ENCODE data around the gene ASMTL.
"Not testable (repeated sequence)": the region's sequence is repeated elsewhere in the genome, so short reads cannot be mapped to it uniquely, and the experiment has no call there.

Gene ASMTL

DNA sequence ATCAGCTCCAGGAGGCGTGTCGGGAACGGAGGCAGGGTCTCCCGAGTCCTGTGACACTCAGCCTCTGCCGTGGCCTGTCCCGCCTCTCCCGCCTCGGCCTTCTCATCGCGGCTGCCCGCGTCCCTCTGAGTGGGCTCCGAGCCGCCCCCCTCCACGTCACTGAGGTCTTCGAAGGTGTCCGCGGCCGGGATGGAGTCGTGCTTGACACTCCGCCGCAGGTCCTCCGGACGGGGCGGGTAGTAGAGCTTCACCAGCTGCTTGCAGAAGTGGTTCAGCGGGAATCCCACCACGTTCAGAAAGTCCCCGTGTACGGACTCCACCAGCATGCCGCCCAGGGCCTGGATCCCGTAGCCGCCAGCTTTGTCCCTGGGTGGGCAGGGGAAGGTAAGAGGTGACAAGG is 25.0 kb downstream of the ASMTL start:
- DNase-seq = no peak

- DNase-seq = not testable (repeated sequence)
Observed at GRCh38 chrX:1426321-1426720, 26.4 kb downstream of the ASMTL start.

DNA sequence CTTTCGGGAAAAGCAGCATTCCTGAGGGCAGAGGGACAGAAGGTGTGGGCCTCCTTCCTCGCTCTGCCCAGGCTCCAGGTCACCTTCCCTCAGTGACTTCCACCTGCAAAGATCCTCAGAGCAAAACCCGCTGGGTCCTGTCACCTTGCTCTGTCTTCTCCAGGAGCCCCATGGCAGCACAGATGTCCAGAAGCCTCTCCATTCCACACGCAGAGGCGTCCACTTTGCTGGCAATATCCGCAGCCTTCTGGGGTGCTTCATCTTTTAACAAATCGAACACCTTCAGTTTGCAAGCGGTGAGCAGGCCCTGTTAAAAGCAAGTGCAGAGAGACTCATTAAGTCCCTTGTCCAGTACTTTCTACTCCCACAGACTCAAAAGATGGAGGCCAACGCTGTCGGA is 27.3 kb downstream of the ASMTL start:
- DNase-seq = no peak

DNA sequence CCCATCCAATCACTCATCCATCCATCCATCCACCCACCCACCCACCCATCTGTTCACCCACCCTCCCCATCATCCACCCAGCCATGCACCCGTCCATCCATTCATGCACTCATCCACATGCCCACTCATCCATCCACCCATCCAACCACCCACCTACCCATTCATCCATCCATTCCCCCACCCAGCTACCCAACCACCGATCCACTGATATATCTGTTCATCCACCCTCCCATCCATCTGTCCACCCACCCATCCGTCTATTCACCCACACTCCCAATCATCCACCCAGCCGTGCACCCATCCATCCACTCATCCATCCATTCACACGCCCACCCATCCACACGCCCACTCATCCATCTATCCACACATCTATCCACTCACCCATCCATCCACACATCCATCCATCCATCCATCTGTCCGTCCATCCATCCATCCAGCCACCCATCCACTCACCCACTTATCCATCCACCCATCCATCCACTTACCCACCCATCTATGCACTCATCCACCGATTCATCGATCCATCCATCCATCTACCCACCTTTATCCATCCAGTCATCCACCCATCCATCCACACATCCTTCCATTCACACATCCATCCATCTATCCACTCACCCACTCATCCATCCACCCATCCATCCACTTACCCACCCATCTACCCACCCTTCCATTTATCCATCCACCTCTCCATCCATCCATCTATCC is 28.4 kb downstream of the ASMTL start:
- no peak for DNase-seq

GRCh38 chrX:1423215-1423614 is 29.5 kb downstream of the ASMTL start:
- no peak for DNase-seq

DNA sequence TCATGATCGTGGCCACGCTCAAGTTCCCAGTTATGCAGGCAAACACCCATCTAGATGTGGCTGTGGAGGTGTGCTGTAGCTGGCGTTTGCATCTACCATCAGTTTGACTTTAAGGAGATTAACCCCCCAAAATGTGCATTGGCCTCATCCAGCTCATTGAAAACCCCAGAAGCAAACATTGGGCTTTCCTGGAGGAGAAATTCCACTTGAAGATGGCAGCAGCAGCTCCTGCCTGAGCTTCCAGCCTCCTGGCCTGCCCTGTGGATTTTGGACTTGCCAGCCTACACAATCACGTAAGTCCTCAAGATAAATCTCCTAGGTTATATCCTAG is 30.6 kb downstream of the ASMTL start:
- DNase-seq = no peak

- no peak for DNase-seq
Observed at GRCh38 chrX:1421433-1422134, 31.1 kb downstream of the ASMTL start.

DNA sequence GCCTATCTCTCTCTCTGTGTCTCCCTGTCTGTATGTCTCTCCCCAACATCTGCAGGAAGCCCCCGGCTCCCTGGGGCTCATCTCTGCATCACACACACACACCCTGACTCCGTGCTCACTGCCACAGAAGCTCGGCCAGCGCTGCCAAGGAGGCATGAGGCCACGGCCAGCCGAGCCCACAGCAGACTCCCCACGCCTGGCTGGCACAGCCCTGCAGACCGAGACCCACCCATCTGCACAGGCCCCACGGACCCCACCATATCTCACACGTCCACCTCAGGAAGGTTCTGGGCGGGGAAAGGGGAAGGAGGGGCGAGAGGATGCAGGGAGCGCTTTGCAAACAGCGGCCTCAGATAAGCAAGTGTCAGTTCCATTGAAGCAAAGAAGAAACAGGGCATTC is 32.3 kb downstream of the ASMTL start:
- DNase-seq = no peak

- DNase-seq = no peak
Observed at GRCh38 chrX:1419545-1420355, 33.0 kb downstream of the ASMTL start.

DNA sequence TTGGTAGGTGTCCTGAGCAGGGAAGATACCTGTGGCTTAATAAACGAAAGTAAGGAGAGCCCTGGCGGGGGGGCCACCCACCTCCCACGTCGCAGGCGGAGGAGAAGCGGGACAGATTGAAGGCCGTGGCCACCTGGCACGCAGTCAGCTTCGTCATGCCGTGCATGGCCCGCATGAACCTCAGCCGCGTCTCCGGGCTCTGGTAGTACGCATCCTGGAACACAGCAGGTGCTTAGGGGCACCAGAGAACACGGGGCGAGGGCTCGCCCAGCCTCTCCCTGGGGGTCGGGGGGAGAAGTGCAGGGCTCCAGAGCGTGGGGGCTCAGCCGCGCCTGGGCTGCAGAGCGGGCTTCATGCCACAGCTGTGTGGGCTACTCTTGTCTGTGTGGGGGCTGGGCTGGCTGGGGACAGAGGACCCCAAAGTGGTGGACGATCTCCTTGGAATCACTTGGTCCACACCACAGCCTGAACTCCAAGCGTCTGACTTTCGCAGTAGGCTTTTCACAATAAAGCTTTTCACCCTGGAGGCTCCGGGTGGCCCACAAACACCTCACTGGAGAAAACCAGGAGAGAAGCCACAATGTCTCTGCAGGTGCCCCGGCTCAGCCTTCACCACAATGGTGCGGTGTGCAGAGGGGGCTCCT is 33.7 kb downstream of the ASMTL start:
- DNase-seq = no peak

- DNase-seq = no peak
Observed at GRCh38 chrX:1417921-1418771, 34.6 kb downstream of the ASMTL start.

DNA sequence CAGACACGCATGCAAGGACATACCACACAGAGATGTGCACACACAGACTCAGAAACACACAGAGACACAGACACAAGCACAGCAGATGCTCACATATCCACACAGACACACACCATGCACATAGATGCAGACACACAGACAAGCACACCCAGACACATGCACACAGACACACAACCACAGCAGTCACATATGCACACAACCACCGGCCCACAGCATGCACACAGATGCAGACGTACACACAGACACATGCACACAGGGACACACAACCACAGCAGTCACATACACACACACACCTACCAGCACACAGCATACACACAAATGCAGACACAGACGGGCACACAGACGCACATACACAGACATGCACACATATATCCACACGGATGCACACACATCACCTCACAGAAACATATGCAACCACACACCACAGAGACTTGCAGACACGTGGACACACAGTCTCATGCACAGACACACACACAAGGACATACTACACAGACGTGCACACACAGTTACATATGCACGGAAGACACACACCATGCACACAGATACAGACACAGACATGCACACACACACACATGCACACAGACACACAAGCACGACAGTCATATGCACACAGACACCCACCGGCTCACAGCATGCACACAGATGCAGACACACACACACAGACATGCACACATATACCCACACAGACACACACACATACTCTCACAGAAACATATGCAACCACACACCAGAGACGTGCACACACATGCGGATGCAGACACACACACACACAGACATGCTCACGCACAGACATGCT is 35.5 kb downstream of the ASMTL start:
- no peak for DNase-seq

GRCh38 chrX:1416327-1416784 is 36.4 kb downstream of the ASMTL start:
- DNase-seq = no peak

- DNase-seq = no peak
Observed at GRCh38 chrX:1412551-1413161, 40.1 kb downstream of the ASMTL start.

DNA sequence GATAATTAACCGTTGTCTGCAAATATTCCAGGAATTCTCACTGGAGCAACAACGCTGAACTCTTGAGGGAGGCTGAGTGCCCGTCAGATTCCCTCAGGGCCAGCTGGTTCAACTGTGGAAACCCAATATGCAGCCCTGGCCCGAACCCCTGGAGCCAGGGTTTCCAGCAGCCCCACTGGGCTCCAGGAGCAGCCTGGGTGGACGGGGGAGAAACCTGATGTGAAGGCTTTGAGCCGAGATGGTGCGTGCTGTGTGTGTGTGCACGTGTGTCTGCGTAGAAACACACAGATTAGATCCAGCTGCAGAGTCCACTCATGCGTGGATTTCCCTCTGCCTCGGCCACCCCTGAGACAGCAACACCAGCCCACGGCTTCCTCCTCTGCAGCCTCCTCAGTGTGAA is 41.4 kb downstream of the ASMTL start:
- no peak for DNase-seq

- DNase-seq = no peak
Observed at GRCh38 chrX:1407035-1407434, 45.7 kb downstream of the ASMTL start.

DNA sequence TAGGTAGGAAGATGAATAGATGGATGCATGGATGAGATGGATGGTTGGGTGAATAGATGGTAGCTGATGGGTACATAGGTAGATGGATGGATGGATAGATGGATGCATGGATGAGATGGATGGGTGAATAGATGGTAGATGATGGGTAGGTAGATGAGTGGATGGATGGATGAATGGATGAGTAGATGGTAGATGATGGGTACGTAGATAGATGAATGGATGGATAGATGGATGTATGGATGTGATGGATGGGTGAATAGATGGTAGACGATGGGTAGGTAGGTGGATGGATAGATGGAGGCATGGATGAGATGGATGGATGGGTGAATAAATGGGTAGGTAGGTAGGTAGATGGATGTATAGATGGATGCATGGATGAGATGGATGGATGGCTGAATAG is 46.9 kb downstream of the ASMTL start:
- not testable (repeated sequence) for DNase-seq

DNA sequence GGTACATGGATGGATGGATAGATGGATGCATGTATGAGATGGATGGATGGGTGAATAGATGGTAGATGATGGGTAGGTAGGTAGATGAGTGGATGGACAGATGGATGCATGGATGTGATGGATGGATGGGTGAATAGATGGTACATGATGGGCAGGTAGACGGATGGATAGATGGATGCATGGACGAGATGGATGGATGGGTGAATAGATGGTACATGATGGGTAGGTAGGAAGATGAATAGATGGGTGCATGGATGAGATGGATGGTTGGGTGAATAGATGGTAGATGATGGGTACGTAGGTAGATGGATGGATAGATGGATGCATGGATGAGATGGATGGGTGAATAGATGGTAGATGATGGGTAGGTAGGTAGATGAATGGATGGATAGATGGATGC is 48.8 kb downstream of the ASMTL start:
- DNase-seq = not testable (repeated sequence)

DNA sequence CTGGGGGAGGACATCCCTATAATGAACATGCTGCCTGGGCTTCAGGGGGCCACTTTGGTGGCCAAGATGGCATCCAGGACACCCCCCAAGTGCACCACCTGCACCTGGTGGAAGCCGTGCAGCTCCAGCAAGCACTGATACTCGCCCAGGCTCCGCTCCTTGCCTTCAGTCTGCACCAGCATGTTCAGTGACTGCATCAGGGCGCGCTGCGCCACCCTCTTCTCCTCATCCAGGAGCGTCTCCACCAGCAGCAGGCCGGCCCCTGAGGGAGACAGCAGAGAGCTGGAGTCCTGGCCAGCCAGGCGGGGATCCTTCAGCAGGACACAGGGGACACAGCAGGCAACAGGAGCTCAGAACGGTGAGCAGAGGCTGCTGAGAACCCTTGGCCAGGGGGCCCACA is 49.5 kb downstream of the ASMTL start:
- DNase-seq = no peak

DNA sequence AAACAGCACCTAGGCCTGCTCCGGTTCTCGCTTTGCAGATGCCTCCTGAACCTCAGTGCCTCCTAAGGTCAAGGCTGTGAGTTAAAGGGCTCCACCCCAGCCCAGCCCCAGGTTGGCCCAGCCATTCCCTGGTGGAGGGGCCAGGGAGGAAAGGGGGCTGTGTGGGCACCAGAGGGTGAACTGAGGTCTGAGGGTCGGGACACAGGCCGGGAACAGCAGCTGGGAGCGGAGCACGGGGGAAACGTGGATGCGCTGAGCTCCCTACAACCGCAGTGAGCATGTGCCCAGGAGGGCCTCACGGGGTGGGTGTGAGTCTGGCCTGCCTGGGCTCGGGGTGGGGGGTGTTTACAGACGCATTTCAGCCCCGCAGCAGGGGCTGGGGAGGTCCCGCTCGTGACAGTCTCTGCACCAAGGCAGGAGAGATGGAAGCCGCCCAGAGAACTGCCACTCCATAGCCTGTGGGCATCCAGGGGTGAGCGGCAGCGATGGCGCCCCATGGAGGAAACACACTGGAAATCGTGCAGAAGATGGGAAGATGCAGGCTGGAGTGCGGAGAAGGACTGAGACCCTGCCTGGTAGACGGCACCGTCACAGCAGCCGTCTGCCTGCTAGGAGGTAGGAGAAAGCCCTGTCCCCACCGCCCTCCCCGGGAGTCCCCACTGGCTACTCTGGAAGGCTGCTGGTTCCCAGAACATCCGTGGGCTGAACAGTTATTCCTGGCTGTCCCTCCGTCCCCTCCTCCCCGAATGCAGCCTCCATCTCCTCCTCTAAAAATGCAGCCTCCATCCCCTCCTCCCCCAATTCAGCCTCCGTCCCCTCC is 50.9 kb downstream of the ASMTL start:
- DNase-seq = no peak

Measured in NCI-H748 treated with DMSO at 0.1 percent for 48 hours (cell line).